HG02884 (cell line): Measurements from ENCODE around the gene ARHGEF3.

Experiments
- ATAC-seq: cut with Tn5 transposase; IDR thresholded peaks from one replicate; pipeline ENCODE4 v1.9.1; 2021; ENCODE audit warnings: mild to moderate bottlenecking, moderate library complexity; ENCODE audit not compliant: unreplicated experiment

Gene ARHGEF3

DNA sequence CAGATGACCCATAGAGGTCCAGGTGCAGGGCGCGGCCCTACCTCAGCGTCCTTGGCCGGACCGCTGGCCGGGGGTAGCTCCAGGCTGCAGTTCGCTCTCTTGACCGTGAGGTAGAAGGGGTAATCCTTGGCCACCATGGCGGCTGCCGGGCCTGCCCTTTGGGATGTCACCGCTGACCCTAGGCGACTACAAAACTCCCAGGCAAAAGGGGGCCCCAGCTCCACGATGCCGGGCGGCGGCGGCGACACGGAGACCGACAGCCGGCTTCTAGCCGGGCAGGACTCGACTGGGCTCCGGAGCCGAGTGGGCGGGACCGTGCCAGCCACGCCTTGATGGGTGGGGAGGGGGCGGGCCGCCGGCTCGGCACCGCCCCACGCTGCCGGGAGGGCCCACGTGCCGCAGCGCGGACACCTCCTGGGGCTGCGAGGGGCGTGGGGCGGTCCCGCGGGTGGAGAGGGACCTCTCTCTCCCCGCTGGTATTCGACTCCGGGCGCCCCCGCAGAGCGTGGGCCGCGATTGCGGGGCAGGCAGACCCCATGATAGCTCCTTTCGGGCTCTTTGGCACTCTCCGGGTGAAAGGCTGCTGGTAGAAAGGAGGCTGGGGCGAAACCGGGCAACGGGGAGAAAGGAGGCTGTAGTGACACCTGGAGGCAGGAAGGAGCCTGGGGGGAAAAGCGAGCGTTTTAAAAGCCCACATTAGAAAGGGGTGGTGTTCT is at the start of gene ARHGEF3:
TSS of gene ARHGEF3 (minus strand) at position 288 of the 716 bp plus-strand sequence. CDS start at position 137, 151 bp downstream.
- peak; percentile 72 for ATAC-seq

GRCh38 chr3:56849698-56850097 is 47.9 kb upstream of the ARHGEF3 start:
- ATAC-seq, result no peak

DNA sequence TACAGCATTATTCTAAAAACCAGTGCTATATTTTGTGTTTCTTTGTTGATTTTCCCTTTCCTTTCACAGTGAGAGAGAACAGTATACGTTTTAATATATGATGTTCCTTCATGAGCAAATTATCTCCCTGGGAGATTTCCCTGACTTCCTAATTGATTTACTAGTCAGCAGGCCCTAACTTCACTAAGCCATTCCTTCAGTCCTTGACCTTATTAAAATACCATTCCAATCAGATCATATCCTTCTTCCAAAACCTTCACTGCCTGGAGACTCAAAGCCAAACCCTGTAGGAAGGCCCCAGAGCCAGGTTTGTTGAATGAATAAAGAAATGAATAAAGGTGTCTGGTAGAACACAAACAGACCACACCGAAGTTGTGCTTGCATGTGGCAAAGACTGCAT is 43.8 kb upstream of the ARHGEF3 start:
- no peak for ATAC-seq

GRCh38 chr3:56844536-56844935 is 42.8 kb upstream of the ARHGEF3 start:
- no peak for ATAC-seq

DNA sequence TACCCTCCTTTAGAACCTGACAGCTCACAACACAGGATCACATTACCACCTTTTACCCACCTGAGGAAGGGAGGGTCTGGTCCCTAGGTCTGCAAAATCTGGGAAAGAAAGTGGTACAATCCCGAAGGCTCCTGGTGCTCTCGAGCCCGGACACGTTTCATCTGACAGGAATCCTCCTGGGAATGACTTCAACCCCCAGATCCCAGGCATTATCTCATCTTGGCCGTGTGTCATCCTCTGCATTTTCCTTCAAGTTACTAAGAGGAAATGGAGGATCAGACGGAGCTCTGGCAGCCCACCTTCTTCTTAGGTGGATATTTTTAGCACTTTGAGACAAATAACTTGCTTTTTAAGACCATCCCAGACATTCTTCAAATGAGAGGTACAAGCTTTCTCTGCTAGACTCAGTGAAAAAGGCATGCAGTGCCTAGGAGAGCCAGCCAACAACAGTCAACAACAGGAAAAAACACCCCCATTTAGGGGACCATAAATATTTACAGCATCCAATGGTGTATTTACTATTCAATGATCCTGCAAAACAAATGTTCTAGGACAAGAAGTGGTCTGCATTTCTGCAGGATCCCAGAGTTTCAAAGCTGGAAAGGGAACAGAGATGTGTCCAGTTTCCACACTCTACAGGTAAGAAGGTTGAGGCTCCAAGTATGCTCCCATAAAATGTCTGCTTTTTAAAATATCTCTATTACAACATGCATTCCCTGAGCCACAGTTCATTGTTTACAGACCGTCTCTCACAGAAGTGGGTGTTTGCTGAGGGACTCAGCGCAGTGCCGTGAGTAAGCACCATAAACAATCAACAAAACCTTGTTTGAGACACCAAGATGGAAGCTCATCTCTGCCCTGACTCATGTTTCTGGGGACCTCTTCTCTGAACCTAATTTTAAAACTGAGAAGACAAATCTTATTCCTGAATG is 38.3 kb upstream of the ARHGEF3 start:
- no peak for ATAC-seq

GRCh38 chr3:56838448-56838847 is 36.7 kb upstream of the ARHGEF3 start:
- no peak for ATAC-seq

DNA sequence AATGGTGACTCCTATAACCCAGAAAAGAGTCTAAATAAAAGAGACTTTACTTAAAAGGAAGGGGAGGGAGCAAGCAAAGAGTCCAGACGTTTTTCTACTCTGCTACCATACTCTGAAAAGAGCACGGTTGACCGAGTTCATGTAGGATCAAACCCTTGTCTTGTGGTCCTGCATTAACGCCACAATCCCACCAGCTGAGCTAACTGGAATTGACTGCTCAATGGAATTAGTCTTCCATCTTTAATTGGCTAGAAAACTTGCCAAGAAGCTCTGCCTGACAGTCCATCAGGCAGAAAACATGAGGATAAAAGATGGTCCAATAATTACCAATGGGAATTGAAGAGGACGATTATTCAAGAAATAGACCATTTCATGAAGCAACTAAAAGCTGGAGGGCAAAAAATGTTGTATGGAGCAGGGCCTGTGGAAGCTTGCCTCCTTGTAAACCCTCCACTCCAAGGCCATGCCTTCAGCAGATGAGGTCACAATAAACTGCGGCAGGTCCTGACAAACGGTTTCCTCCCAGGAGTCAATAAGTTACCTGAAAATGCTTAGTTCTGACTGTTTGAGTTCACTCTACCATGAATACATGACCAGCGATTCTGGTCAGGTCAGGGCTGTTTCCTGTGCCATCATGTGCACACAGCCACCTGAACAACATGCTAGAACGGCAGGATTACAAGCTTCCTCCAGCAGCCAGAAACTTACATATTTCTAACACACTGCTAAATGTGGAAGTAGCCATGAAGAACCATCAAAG is 35.6 kb upstream of the ARHGEF3 start:
- ATAC-seq, result no peak

DNA sequence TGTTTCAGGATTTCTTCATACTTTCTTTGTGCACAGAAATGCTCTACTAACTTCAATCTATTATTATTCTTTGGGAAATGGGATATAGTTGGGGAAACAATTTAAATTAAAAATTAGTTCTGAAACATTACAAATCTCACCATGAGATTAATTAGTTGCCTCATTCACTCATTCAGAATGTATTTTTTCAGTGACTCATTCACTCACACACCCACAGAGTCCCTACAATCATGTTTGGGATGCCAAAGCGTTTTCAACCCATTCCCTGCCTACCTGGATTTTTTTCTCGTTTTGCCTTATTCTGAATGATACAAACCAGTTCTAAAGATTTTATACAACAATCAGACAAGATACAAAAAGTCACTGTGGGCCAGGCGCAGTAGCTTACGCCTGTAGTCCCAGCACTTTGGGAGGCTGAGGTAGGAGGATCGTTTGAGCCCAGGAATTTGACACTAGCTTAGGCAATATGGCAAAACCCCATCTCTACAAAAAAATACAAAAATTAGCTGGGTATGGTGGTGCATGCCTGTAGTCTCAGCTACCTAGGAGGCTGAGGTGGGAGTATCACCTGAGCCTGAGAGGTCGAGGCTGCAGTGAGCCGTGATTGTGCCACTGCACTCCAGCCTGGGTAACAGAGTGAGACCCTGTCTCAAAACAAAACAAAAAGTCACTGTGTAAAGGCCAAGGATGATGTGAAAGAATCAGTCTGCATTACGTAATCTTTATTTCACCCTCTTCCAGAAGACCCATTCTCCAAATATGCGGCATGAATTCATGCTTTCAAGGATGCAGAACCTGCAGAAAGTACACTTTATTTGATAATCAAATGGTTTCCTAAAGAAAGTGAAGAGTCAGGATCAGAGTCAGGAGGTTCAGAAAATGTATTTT is 34.8 kb upstream of the ARHGEF3 start:
- ATAC-seq, result no peak

- ATAC-seq, result no peak
These were observed 34.0 kb upstream of the ARHGEF3 start for GRCh38 chr3:56835650-56836227.

DNA sequence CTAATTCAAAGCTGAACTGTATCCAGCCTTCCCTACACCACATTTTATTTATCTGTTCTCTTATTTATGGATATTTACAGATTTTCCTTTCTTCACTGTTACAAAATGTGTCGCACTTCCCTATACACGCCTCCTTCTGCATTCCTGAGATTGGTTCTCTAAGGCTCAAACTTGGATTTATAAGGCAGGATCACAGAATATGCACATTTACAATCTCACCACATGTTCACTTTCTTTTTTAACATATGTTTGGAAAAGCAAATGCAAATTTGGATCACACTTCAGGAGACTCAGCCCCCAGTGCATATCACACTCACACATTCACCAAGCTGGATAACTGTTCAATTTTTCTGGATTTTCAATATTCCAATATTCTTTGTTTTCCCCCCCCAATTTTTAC is 31.8 kb upstream of the ARHGEF3 start:
- ATAC-seq, result no peak

- ATAC-seq, result no peak
These were observed 31.3 kb upstream of the ARHGEF3 start for GRCh38 chr3:56833022-56833421.

- ATAC-seq, result no peak
These were observed 29.8 kb upstream of the ARHGEF3 start for GRCh38 chr3:56831572-56831971.

- ATAC-seq, result no peak
These were observed 29.1 kb upstream of the ARHGEF3 start for GRCh38 chr3:56830884-56831283.

- no peak for ATAC-seq
These were observed 27.8 kb upstream of the ARHGEF3 start for GRCh38 chr3:56829533-56829932.

GRCh38 chr3:56826831-56827722 is 25.3 kb upstream of the ARHGEF3 start:
- no peak for ATAC-seq

DNA sequence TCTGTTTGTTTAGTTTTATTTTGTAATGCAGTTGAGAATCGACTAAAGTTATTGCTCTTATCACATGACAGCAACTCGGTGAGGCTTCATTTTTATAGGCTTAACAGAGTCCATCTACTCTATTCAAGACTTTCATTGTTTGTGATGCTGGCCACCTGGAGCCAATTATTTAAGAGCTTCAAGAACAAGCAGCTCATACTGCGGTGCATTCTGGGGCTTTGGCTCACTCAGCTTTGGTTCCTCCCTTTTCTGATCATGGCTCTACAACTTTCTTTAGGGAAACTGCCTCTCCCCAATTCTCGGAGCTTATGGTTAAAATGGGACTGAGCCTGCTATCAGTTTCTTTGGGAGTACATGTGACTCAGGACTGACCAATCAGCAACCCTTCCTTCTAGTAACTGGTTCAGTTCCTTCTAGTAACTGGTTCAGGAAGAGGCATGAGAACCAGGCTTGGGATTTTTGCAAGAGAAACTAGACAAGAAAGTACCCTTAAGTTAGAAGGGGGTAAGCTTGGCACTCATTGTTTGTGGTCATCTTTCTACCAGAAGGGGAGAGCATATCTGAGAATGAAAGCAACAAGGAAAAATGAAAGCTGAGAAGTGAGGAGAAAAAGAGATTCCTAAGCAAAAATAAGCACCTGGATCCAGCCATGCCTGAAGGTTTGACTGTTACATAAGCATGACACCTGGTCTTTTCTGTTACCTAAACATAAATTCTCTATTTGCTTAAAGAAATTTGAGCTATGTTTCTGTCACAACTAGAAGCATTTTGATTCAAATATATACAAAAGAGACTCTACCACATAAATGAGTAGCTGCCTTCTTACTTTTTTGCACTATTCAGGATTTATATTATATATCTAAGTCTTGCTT is 24.1 kb upstream of the ARHGEF3 start:
- no peak for ATAC-seq

- ATAC-seq, result no peak
These were observed 22.4 kb upstream of the ARHGEF3 start for GRCh38 chr3:56823984-56824703.
